HG03575 (cell line): Measurements from ENCODE around the gene LGALS14.
"Not testable (repeated sequence)": the region's sequence is repeated elsewhere in the genome, so short reads cannot be mapped to it uniquely, and the experiment has no call there.

Experiments
- ATAC-seq: cut with Tn5 transposase; IDR thresholded peaks from one replicate; pipeline ENCODE4 v1.9.1; 2021; ENCODE audit not compliant: unreplicated experiment, insufficient number of reproducible peaks, low FRiP score; ENCODE audit errors: extremely low read depth

Gene LGALS14

GRCh38 chr19:39704181-39705044 lies at the start of gene LGALS14:
LGALS14 (plus strand) TSS chr19:39704481; CDS start chr19:39704529, 48 bp downstream.
- no peak for ATAC-seq

GRCh38 chr19:39655613-39656012 lies 48.7 kb upstream of the LGALS14 start, which contains the start of gene LGALS16:
LGALS16 (plus strand) TSS chr19:39655913; CDS start chr19:39655962, 49 bp downstream.
- ATAC-seq = no peak

- no peak for ATAC-seq
These were observed 44.5 kb upstream of the LGALS14 start for GRCh38 chr19:39659791-39660190.

GRCh38 chr19:39660661-39661060 lies 43.6 kb upstream of the LGALS14 start:
- no peak for ATAC-seq

GRCh38 chr19:39661565-39661964 lies 42.7 kb upstream of the LGALS14 start:
- no peak for ATAC-seq

- ATAC-seq = not testable (repeated sequence)
These were observed 34.4 kb upstream of the LGALS14 start for GRCh38 chr19:39669860-39670259.

GRCh38 chr19:39670998-39671397 lies 33.3 kb upstream of the LGALS14 start:
- no peak for ATAC-seq

- no peak for ATAC-seq
These were observed 32.4 kb upstream of the LGALS14 start for GRCh38 chr19:39671739-39672363.

- ATAC-seq = no peak
These were observed 31.8 kb upstream of the LGALS14 start for GRCh38 chr19:39672473-39672872.

GRCh38 chr19:39673862-39674261 lies 30.4 kb upstream of the LGALS14 start:
- not testable (repeated sequence) for ATAC-seq

GRCh38 chr19:39676004-39676403 lies 28.3 kb upstream of the LGALS14 start:
- ATAC-seq = no peak

GRCh38 chr19:39677961-39678889 lies 26.1 kb upstream of the LGALS14 start:
- ATAC-seq = no peak

- ATAC-seq = no peak
These were observed 25.1 kb upstream of the LGALS14 start for GRCh38 chr19:39679056-39679790.

- ATAC-seq = no peak
These were observed 24.5 kb upstream of the LGALS14 start for GRCh38 chr19:39679791-39680168.

GRCh38 chr19:39680593-39680992 lies 23.7 kb upstream of the LGALS14 start:
- ATAC-seq = no peak

GRCh38 chr19:39681416-39681815 lies 22.9 kb upstream of the LGALS14 start:
- ATAC-seq = no peak

- ATAC-seq = no peak
These were observed 20.0 kb upstream of the LGALS14 start for GRCh38 chr19:39684267-39684666.

GRCh38 chr19:39686739-39687138 lies 17.5 kb upstream of the LGALS14 start:
- no peak for ATAC-seq

GRCh38 chr19:39688637-39689036 lies 15.6 kb upstream of the LGALS14 start:
- not testable (repeated sequence) for ATAC-seq
